GM19238 (cell line): Measurements from ENCODE around the gene CA5A.

Source experiments
- DNase-seq: peaks from one replicate; pipeline ENCODE4 v3.0.0; 2011; ENCODE audit warnings: low spot score; ENCODE audit not compliant: insufficient read length

The CA5A gene

GRCh38 chr16:87963400-87963799, 27.1 kb upstream of the CA5A start:
- DNase-seq = no peak

- DNase-seq = no peak
Observed at GRCh38 chr16:87961623-87962022, 25.3 kb upstream of the CA5A start.

- DNase-seq = no peak
Observed at GRCh38 chr16:87960852-87961251, 24.5 kb upstream of the CA5A start.

GRCh38 chr16:87960296-87960695, 24.0 kb upstream of the CA5A start:
- no peak for DNase-seq

GRCh38 chr16:87959391-87959990, 23.2 kb upstream of the CA5A start:
- DNase-seq = no peak

- no peak for DNase-seq
Observed at GRCh38 chr16:87958632-87959031, 22.3 kb upstream of the CA5A start.

GRCh38 chr16:87957296-87958094, 21.2 kb upstream of the CA5A start:
- no peak for DNase-seq

- peak; percentile 58 for DNase-seq
Observed at GRCh38 chr16:87956365-87957231, 20.3 kb upstream of the CA5A start.

GRCh38 chr16:87956098-87956364, 19.7 kb upstream of the CA5A start:
- DNase-seq = no peak

GRCh38 chr16:87955302-87956097, 19.2 kb upstream of the CA5A start:
- DNase-seq = no peak

- DNase-seq = no peak
Observed at GRCh38 chr16:87954826-87955225, 18.5 kb upstream of the CA5A start.

- no peak for DNase-seq
Observed at GRCh38 chr16:87954361-87954760, 18.0 kb upstream of the CA5A start.

- no peak for DNase-seq
Observed at GRCh38 chr16:87953308-87954215, 17.2 kb upstream of the CA5A start.

- no peak for DNase-seq
Observed at GRCh38 chr16:87952751-87953150, 16.4 kb upstream of the CA5A start.

- DNase-seq = no peak
Observed at GRCh38 chr16:87951552-87952538, 15.5 kb upstream of the CA5A start.

GRCh38 chr16:87950765-87951551, 14.6 kb upstream of the CA5A start, which contains the start of gene BANP:
BANP (plus strand) TSS chr16:87951434; CDS start chr16:87975116, 23,682 bp downstream.
- DNase-seq = peak; percentile 99

GRCh38 chr16:87949071-87949744, 12.9 kb upstream of the CA5A start:
- DNase-seq = no peak

GRCh38 chr16:87948735-87949070, 12.4 kb upstream of the CA5A start:
- no peak for DNase-seq
